Measurements from ENCODE around the gene KCTD3.

DNA sequence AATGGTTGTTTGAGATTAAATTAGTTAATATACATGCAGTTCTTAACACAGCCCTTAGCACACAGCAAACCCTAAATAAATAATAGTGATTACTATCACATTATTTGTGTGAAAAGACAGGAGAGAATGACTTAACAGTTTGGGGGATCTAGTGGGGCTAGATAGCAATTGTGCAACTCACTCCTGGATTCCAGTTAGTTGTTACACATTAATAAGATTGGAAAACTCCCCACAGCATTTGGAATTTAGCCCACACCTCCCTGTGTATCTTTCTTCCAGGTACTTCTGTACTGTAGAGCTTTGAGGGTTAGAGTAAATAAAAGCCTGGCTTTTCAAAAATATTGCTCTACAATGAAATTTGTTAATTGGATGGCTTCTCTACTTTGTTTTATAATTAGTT, 93.2 kb downstream of the KCTD3 start:
- no peak for TF ChIP-seq SIN3A (IDR thresholded peaks at IDR 0.05; ENCODE audit: borderline replicate concordance, insufficient read depth, low read depth, low read length)
- TF ChIP-seq, protein P1, sequence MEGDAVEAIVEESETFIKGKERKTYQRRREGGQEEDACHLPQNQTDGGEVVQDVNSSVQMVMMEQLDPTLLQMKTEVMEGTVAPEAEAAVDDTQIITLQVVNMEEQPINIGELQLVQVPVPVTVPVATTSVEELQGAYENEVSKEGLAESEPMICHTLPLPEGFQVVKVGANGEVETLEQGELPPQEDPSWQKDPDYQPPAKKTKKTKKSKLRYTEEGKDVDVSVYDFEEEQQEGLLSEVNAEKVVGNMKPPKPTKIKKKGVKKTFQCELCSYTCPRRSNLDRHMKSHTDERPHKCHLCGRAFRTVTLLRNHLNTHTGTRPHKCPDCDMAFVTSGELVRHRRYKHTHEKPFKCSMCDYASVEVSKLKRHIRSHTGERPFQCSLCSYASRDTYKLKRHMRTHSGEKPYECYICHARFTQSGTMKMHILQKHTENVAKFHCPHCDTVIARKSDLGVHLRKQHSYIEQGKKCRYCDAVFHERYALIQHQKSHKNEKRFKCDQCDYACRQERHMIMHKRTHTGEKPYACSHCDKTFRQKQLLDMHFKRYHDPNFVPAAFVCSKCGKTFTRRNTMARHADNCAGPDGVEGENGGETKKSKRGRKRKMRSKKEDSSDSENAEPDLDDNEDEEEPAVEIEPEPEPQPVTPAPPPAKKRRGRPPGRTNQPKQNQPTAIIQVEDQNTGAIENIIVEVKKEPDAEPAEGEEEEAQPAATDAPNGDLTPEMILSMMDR (IDR thresholded peaks at IDR 0.05), result no peak
- no peak for TF ChIP-seq TCF7L2 (IDR thresholded peaks at IDR 0.05; ENCODE audit: low read depth, low read length)
- TF ChIP-seq POLR2AphosphoS5 (IDR thresholded peaks at IDR 0.05; ENCODE audit: low read depth, low read length), result no peak
- TF ChIP-seq, protein P2, sequence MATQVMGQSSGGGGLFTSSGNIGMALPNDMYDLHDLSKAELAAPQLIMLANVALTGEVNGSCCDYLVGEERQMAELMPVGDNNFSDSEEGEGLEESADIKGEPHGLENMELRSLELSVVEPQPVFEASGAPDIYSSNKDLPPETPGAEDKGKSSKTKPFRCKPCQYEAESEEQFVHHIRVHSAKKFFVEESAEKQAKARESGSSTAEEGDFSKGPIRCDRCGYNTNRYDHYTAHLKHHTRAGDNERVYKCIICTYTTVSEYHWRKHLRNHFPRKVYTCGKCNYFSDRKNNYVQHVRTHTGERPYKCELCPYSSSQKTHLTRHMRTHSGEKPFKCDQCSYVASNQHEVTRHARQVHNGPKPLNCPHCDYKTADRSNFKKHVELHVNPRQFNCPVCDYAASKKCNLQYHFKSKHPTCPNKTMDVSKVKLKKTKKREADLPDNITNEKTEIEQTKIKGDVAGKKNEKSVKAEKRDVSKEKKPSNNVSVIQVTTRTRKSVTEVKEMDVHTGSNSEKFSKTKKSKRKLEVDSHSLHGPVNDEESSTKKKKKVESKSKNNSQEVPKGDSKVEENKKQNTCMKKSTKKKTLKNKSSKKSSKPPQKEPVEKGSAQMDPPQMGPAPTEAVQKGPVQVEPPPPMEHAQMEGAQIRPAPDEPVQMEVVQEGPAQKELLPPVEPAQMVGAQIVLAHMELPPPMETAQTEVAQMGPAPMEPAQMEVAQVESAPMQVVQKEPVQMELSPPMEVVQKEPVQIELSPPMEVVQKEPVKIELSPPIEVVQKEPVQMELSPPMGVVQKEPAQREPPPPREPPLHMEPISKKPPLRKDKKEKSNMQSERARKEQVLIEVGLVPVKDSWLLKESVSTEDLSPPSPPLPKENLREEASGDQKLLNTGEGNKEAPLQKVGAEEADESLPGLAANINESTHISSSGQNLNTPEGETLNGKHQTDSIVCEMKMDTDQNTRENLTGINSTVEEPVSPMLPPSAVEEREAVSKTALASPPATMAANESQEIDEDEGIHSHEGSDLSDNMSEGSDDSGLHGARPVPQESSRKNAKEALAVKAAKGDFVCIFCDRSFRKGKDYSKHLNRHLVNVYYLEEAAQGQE (IDR thresholded peaks at IDR 0.05; ENCODE audit: insufficient read depth in 1 of 2, low read depth in 2 of 2, low read length in 1 of 2), result no peak
